NCI-H345 treated with DMSO at 0.1 percent for 48 hours (cell line): ENCODE data around the gene CASP7.
"Not testable (repeated sequence)": the region's sequence is repeated elsewhere in the genome, so short reads cannot be mapped to it uniquely, and the experiment has no call there.

Experiments used
- DNase-seq: peaks from one replicate; lab custom pipeline; 2025; ENCODE audit not compliant: unreplicated experiment; lab: John Stamatoyannopoulos, UW

Gene CASP7

DNA sequence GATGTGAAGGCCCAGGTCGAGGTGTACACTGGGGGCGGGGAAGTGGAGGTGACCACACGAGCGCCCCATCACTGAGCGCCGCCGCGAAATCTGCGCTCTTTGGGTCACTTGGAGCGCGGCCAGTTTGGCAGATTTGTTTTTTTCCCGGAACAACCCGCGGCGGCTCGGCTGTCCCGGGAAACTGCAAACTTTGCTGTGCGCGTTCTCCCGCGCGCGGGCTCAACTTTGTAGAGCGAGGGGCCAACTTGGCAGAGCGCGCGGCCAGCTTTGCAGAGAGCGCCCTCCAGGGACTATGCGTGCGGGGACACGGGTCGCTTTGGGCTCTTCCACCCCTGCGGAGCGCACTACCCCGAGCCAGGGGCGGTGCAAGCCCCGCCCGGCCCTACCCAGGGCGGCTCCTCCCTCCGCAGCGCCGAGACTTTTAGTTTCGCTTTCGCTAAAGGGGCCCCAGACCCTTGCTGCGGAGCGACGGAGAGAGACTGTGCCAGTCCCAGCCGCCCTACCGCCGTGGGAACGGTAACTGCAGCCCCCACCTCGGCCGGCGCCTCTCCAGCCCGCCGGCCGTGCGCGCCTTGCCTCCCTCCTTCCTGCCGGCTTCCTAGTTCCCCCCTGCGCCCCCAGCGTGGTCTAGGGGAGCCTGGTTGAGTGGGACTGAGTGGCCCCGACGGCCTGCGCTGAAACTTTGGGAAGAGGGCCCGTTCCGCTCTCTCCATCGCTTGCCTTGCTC, at the start of gene CASP7:
Gene CASP7 (plus strand): TSS at position 450 of the 727 bp plus-strand sequence. CDS start 17,582 bp downstream, outside the sequence.
- DNase-seq: peak; percentile 16

DNA sequence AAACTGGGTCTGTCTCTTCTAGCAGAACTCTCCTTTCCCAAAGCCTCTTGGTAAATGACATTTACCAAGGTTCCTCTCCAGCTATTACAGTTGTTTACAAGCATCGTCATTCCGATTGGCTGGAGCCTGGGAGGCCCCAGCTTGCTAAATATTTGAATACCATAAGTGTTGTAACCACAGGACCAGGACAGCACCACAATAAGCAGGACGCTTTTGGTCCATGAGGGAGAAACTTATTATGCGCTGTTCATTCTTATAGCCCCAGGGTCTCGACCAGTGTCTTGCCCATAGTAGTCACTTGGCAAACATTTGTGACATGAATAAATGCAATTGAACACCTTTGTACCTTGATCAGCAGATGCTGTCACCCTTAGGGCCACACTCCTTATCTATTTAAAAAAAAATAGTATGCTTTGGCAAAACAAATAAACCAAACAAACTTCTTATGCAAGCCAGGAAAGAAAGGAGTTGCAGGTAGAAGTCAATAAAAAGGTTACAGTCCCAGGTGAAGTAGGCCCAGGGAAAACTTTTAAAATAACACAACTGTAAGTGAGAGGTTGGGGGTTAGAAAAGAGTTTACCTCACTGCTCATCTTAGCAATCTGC, 48.7 kb upstream of the CASP7 start:
- DNase-seq: no peak

DNA sequence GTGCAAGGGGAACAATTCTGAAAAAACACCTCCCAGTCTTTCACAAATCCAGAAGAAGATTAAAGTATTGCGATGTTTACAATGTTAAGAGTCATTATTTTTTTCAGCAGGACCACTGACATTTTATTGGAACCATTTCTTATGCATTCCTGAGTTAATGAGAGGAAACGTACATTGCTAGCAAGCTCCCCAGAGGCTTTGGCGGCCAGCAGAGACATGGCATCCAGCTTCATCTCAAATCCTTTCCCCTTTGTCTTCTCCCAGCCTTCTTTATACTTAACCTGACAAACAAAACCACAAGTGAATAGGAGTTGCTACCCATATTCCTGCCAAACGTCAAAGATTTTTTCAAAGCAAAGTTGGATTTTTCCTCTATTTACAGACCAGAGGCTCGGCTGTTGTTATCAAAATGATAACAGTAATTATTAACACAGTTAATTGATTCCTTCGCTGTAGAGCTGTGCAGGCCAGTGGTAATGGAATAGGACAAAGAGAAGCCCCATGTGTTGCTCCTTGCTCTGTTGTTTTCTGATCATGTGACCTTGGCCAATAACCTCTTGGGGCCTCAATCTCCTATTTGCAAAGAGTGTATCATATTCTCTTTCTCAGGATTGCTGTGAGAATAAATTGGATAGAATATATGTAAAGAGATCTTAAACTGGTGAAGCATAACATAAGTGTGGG, 47.9 kb upstream of the CASP7 start:
- DNase-seq: no peak

DNA sequence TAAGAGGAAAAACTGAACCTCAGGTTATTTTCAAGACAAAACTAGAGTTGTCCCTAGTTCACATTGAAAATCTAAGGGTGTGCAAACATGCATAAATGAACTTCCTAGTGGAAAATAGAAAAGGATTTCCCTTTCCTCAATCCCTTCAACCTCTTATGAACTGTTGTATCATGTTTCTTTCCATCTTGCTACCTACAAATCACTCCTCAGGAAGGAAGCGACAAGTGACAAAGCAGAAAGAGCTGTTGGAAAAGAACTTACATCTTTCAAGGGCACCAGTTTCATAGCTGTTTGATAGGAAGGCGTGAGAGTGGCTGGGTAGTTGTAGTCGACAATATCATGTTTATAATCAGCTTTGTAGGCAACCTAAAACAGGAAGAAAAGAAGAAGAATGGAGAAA, 39.7 kb upstream of the CASP7 start:
- no peak for DNase-seq

DNA sequence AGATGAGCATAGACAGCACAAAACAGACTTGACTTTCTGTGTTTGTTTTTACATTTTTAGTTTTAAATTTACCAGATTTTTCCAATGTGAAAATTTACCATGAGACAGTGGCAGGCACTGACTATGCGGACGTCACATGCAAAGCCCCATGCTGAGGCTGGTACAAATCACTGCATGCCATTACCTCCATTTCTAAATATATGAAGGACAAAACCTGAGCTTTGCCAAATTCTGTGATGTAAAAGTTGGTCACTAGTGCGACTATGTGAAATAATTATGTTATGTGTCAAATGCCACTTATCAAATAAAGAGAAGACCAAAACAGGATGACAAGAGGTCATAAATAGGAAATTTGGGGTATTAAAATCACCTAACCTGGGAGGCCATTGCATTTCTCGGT, 38.0 kb upstream of the CASP7 start:
- no peak for DNase-seq

DNA sequence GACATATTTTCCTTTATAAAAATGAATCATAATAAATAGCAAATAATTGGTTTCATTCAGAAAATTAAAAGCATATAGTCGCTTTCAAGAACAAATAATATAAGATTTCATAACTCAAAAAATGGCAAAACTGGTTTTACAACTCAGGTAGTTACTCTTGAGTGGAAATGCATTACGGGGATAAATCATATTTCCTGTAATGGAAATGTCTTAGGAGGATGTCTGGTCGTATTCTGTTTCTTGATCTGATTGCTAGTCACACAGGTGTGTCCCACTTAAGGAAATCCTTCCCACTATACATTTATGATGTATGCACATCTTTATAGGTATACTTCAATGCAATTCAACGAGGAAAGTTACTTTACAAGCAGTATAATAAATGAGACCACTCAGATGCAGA, 36.5 kb upstream of the CASP7 start:
- DNase-seq: no peak

DNA sequence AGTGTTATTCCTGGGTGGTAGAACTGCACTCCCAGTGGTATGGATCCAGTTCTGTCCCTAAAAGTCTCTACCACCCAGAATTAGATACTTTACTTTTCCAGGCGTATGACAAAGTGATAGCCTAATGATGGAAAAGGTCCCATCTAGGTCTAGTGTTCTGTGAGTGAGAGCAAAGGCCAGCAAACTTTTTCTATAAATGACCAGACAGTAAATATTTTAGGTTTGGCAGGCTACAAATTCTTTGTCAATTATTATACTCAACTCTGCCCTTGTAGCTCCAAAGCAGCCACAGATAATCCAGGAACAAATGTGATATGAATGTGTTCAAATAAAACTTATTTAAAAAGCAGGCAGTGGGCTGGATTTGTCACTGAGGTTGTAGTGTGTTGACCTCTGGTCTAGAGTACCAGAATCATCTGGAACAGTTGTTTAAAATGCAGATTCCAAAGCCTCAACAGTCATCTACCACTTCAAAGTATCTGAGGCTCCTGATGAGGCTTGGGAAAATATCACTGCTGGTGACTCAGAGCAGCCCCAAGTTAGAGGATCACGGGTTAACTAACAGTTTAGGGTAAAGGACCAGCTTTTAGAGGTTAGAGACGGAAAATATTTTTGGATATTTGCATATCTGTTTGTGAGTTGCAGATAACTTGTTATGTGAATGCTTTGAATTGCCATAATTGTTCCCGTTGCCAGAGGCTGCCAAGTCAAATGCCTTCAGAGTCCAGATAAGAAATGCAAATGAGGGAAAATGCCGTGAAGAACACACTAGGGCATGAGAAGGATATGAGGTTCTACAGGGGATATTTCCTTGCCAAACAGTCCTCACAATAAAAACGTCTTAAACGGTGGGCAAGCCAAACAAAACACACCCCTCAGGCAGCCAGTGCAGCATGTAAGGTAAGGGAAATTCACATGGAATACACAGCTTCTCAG, 35.3 kb upstream of the CASP7 start:
- DNase-seq: no peak

DNA sequence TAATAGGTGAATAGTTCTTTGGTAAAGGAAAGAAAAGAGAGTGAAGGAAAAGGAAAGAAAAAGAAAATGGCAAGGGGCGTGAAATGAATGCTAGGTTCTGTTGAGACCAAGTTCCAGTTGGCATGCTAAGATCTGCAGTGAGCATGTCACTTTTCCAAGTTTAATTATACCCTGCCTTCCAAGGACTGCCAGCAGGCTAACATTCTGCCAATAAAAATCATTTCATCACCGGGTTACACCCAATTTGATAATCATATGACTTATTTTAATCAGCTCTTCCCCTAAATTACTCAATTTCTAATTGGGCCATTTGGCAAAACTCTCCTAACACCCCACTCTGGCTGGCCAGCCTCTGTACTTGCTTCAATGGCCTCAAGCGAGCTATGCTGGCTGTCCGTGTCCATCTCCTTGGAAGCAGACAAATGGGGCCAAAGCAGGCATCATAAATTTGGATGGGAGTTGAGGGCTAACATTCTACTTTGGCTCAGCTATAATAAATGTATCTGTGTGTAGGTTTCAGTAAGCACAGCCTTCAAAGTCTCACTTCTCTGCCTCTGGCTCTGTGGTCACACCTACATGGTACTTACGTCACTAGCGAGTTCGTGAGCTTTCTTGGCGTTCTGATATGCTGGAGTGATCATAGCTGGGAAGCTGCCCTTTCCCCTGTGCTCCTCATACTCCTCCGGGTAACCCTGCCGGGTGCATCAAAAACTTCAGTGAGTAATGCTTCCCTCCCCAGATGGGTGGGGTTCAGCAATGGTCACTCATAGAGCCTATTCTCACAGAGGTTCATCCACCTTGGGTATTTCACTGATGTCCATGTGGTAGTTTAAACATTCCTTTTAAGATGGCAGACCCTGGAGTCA, 33.1 kb upstream of the CASP7 start:
- DNase-seq: no peak

DNA sequence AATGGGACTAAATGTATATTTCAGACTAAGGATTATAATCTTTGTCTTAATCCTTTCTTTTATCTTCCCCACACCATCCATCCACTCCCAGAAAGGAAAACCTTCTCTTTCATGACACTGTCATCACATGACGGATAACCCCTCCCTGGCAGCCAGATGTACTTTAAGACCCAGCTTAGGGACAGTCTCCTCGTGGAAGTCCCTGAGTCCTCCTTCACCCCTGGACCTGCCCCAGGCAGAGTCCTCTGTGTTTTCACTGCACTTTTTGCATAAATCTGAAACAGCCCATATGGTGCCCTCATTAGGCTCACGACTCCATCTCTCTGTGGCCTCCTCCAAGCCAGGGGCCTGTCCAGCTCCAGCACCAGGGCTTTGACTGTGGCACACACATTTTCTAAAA, 31.9 kb upstream of the CASP7 start:
- DNase-seq: no peak

DNA sequence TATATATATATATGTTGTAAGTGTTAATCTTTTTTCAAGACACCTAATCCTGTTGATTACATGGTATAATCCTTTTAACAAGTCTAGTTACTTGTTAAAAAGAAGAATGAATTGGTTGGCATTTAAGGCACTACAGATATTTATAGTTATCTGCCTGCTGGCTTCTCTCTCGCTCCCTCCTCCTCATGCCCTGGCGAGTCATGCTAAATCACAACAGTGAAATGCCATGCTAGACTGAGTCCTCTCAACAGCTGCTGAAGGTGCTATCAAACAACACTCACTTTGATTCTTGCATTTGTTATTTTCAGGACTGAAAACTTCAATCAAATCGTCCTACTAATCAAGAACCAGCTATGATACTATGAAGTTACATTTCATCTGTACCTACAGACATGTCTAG, 31.2 kb upstream of the CASP7 start:
- no peak for DNase-seq

DNA sequence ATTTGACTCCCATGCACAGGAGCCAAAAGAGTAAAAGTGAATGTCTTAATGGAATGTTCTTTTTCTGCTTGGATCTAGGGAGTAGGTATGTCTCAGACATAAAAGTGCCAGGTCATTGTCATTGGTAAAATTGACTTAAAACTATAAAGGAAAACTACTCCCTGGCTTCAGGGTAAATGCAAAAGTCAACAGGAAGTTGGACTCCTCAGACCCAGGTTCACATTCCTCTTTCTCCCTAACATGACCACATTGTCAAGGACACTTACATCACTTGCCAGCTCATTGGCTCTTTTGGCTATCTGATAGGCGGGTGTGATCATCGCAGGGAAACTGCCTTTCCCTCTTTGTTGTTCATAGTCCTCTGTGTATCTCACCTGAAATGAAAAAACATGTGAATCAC, 29.5 kb upstream of the CASP7 start:
- no peak for DNase-seq

DNA sequence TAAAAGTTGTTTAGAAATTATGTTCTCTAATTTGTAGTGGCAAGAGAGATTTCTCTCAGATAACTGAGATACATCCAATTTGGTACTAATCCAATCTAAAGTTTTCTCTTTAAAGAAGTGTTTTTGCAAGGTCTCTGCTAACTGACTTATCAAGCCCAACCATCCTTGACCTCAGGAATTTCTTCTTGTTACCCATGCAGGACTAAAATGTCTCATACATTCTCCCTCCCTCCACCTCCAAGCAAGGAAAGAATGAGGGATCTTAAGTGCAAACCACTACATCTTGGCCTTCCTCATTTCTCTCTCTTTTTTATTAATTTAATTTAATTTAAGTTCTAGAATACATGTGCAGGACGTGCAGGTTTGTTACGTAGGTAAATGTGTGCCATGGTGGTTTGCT, 28.7 kb upstream of the CASP7 start:
- no peak for DNase-seq

DNA sequence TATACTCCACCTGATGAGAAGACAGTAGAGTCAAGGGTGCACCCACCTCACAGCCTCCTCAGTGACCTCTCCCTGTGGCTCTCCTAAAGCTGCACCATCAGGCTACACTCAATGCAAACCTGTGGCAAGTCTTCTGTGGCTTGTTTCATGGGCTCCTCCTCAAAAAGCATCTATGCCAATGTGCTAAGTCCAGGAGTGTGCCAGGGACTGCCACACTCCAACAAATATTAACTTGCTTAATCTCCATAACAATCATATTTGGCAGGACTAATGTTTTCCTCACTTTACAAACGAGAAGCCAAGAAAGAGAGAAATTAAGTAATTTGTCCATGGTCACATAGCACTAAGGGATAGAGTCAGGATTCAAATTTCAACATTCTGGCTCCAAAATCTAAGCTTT, 27.8 kb upstream of the CASP7 start:
- DNase-seq: no peak

DNA sequence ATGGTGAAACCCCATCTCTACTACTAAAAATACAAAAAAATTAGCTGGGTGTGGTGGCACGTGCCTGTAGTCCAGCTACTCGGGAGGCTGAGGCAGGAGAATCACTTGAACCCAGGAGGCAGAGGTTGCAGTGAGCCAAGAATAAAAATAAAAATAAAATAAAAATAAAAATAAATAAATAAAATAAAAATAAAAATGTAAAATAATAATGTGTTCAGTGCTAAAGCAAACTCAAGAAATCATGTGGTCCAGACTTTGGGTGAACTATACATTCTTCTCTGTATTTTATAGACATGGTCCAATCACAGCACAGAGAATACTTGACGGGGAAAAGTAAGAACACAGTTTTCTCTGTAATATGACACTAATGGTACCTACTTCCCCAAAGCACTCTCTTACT, 27.3 kb upstream of the CASP7 start:
- DNase-seq: not testable (repeated sequence)

DNA sequence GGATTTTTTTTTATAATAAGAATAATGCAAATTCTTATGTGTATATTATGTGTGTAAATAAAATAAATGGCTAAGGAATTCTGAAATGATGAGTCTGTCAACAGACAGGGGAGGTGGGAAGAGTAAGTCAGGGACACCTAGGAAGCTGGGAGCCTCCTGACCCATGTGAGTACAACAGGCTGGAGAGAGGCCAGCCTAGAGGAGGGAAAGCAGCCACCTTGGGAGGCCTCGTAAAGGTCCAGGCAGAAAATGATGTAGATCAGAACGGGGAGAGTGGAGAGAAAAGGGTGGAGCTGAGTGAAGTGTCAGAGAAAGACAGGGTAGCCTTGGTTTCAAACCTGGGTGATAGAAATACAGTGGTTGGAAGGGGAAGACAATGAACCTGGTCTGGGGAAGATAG, 22.8 kb upstream of the CASP7 start:
- no peak for DNase-seq

DNA sequence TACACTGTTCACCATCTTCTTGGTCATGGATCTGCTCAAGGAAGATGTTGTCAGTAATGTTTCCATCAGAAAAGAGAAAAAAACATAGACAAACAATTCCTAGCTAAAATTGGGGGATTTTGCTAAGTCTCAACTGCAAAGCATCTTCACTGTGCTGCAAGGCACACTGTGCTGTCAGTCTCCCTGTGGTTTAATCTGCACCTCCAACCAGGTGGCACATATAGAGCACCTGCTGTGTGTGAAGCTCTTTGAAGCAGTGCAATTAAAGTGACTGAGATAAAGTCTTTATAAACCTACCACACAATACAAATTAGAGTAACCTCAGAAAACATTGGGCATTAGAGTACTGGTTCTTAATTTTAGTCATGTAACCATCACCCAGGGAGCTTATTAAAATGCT, 22.2 kb upstream of the CASP7 start:
- DNase-seq: no peak

DNA sequence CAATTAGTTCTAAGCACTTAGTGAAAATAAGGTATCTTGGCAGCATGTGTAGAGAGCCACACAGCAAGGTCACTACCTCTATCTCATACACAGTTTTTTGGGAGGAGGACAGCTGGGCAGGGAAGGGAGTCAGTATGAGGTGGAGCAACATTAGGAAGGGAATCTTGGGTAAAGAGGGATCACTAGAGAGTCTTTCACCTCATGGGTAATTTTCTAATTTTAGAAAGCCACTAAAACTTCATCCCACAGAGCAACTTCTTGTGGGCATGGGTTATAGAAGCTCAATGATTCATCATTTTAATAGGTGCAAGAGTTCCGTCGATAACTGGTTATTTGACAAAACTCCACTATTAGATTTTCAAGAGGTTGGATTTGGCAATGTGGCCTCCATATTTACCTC, 18.4 kb upstream of the CASP7 start:
- no peak for DNase-seq

DNA sequence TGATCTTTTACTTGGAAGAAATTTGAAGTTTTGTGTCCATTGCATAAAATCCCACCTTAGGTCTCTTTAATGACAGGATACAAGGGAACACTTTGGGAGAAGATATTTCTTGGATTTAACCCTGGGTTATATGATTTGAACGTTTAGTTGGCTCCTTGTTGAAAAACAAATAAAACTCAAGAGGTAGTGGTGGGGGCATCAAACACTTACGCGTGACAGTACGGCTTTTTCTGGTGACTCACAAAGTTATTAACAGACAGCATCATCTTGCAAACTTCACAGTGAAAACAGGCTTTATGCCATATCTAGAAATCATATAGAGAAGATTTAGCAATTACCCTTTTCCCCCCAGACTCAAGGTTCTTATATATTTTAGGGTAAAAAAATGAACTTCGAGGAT, 16.6 kb upstream of the CASP7 start:
- no peak for DNase-seq

DNA sequence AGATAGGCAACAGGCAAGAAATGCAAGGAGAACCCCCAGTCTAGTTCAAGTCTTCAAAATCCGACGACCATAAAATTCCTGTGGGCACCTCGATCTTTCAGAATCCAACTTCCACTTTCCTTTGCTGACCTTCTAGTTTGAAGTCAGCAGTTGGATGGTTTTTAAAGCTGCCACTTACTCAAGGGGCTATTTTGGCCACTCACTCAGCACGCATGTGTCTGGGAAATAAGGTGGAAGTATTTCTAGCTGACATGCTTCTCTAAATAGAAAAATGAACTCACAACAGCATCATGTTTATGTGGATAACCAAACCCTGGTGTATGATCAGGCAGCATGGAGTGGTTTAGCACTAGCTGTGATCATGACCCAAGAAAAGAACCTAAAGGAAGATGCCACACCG, 15.8 kb upstream of the CASP7 start, which contains the start of gene NRAP:
Gene NRAP (minus strand): TSS at position 134 of the 400 bp plus-strand sequence. CDS start 159 bp downstream, outside the sequence.
- DNase-seq: no peak

DNA sequence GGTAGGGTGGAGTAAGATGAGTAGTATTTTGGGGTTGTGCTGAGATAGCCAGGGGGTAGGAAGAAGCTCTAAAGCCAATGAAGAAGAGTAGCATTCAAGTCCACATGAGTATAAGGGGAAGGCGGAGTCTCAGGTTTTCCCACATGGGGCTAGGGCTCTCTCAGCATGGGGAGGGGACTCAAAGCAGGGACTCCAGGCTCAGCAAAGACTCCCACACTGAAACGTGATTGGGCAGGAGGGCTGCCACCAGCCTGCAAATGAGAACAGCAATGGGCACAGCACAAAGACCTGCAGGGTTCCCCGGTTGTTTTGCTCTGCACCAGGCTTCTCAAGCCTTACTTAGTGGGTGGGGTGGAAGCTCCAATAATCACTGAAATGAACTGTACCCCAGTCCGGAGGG, 14.4 kb upstream of the CASP7 start:
- no peak for DNase-seq
